PC-9 (cell line): Measurements from ENCODE around the gene LGI4. TPM values are rescaled to one million over a fixed set of nuclear protein-coding genes. Genes with fewer than 3 reads are reported as not detected.

ENCODE experiments used
- BruUV-seq: library from RNA; stranded (reverse); fragments of 400-500 nt; replicated peaks from 2 replicates; lab custom pipeline; 2021; lab: Mats Ljungman, UMichigan
- CTCF ChIA-PET: fragments of 300-600 bp; sonication (Branson Sonifier 250); formaldehyde crosslinking; loops from one replicate; lab custom pipeline; 2022; ENCODE audit warnings: antibody characterized with exemption; lab: Charles Lee
- POLR2A ChIA-PET: fragments of 300-600 bp; sonication (Branson Sonifier 250); formaldehyde crosslinking; loops from one replicate; lab custom pipeline; 2022; ENCODE audit warnings: antibody characterized with exemption; ENCODE audit not compliant: unreplicated experiment; lab: Charles Lee
- DNase-seq, 2 experiments: peaks; one replicate each; pipeline versions ENCODE4 v3.0.0 to v3.0.0-alpha.2; 2015 to 2022; ENCODE audit warnings: mixed read lengths in 1 of 2
- H2AFZ ChIP-seq: fragments of 200-600 bp; sonication (generic); 2 replicates; pipeline ENCODE4 v1.8.1; 2017; ENCODE audit warnings: antibody characterized with exemption
- H3F3A ChIP-seq: fragments of 200-600 bp; sonication (generic); 2 replicates; pipeline ENCODE4 v1.8.1; 2017; ENCODE audit warnings: antibody characterized with exemption, mild to moderate bottlenecking, low read depth; ENCODE audit not compliant: insufficient read depth
- H3K27ac ChIP-seq: fragments of 200-600 bp; sonication (generic); 2 replicates; pipeline ENCODE4 v1.6.1; 2016; ENCODE audit warnings: mixed run types
- H3K27me3 ChIP-seq: fragments of 200-600 bp; sonication (generic); 2 replicates; pipeline ENCODE4 v1.6.1; 2016; ENCODE audit warnings: low read depth, mixed run types; ENCODE audit not compliant: insufficient read depth
- H3K36me3 ChIP-seq: fragments of 200-600 bp; sonication (generic); 2 replicates; pipeline ENCODE4 v1.6.1; 2016; ENCODE audit warnings: low read depth, mixed run types
- H3K4me1 ChIP-seq: fragments of 200-600 bp; sonication (generic); replicated peaks from 2 replicates; pipeline ENCODE4 v1.6.1; 2016; ENCODE audit warnings: mixed run types; ENCODE audit not compliant: insufficient read depth
- H3K4me2 ChIP-seq: fragments of 200-600 bp; sonication (generic); 2 replicates; pipeline ENCODE4 v1.6.1; 2017; ENCODE audit warnings: mixed run types
- H3K4me3 ChIP-seq: fragments of 200-600 bp; sonication (generic); 2 replicates; pipeline ENCODE4 v1.6.1; 2016; ENCODE audit warnings: mixed run types
- H3K79me2 ChIP-seq: fragments of 200-600 bp; sonication (generic); 2 replicates; pipeline ENCODE4 v1.6.1; 2017; ENCODE audit warnings: low read depth, mixed run types
- H3K9me2 ChIP-seq: fragments of 200-600 bp; sonication (generic); 2 replicates; pipeline ENCODE4 v1.8.1; 2017; ENCODE audit warnings: mild to moderate bottlenecking; ENCODE audit not compliant: insufficient read depth
- H3K9me3 ChIP-seq: fragments of 200-600 bp; sonication (generic); 2 replicates; pipeline ENCODE4 v1.8.1; 2016; ENCODE audit warnings: low read depth; ENCODE audit not compliant: insufficient read depth
- H4K20me1 ChIP-seq: fragments of 200-600 bp; sonication (generic); 2 replicates; pipeline ENCODE4 v1.8.1; 2017; ENCODE audit not compliant: insufficient read depth
- EZH2 ChIP-seq: fragments of 200-600 bp; sonication (generic); IDR thresholded peaks from 2 replicates; pipeline ENCODE4 v1.8.0; 2017; ENCODE audit warnings: antibody characterized with exemption, low read depth
- intact Hi-C: fragments of 100-400 bp; cut with micrococcal nuclease; formaldehyde crosslinking; loops from one replicate; pipeline ENCODE4 v1.10.0; 2022; ENCODE audit not compliant: unreplicated experiment
- total RNA-seq: library from RNA; stranded (reverse); gene quantifications from 2 replicates; pipeline ENCODE4 v1.2.3, GENCODE V29; 2021
- TF ChIP-seq, protein P1 (sequence below): fragments of 200-600 bp; sonication (generic); conservative IDR thresholded peaks from 2 replicates; pipeline ENCODE4 v1.6.1; 2017; ENCODE audit warnings: mixed run types, antibody characterized with exemption, mild to moderate bottlenecking, moderate library complexity

LGI4 gene
- total RNA-seq, 1 experiment from 2014 or later = 1.2 TPM

DNA sequence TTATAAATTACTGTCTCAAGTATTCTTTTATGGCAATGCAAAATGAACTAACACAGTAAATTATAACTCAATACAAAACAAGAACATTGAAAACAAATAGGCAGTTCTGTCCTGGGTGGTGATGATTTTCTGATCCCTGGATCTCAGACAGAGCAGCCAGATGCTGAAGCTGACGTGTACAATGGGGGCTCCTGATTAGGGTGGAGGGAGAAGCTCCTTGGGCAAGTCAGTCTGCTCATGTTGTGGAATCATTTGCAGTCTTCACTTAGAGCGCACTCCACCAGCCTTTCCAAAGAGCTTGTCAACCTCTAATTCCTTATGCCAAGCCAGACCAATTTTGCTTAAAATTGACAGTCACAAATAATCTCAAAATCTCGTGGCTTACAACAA lies 41.3 kb upstream of the LGI4 start:
- CTCF ChIA-PET = interaction anchor here (0.6 kb wide), 1 partner anchor 467 kb away, joined by 4 read pairs; no protein-coding TSS in a partner anchor
- no peak for DNase-seq
- Histone ChIP-seq H3K4me1 (peaks cover 25% of the 10 kb centered on the region), H3F3A (peaks cover 49% of the 10 kb centered on the region), H3K79me2 (no peaks in the 10 kb centered on the region), H3K9me3 (no peaks in the 10 kb centered on the region), H3K27me3 (no peaks in the 10 kb centered on the region), H2AFZ (no peak overlapping the region), H3K9me2 (no peaks in the 10 kb centered on the region), H4K20me1 (no peaks in the 10 kb centered on the region), H3K4me2 (peak overlapping the region; percentile 12), H3K36me3 (peaks cover 5% of the 10 kb centered on the region; the same call in 1 of the 2 replicates), H3K4me3 (no peak overlapping the region), H3K27ac (peak overlapping the region; percentile 19; the same call in 1 of the 2 replicates)
- POLR2A ChIA-PET = no interaction called here
- BruUV-seq = no TSS peak
- intact Hi-C loops = no loop called here
- TF ChIP-seq EZH2 = no peak

GRCh38 chr19:35174226-35174625 lies 39.4 kb upstream of the LGI4 start:
- H3K4me2 ChIP-seq = no peak overlapping the region
- ChIA-PET CTCF (no interaction called here), POLR2A (no interaction called here)
- H3K27me3 ChIP-seq = no peaks in the 10 kb centered on the region
- intact Hi-C loops = no loop called here
- BruUV-seq = no TSS peak
- H3K9me2 ChIP-seq = no peaks in the 10 kb centered on the region
- H4K20me1 ChIP-seq = no peaks in the 10 kb centered on the region
- peaks cover 64% of the 10 kb centered on the region for H3F3A ChIP-seq
- H3K4me3 ChIP-seq = no peak overlapping the region
- H2AFZ ChIP-seq = no peak overlapping the region
- H3K9me3 ChIP-seq = no peaks in the 10 kb centered on the region
- H3K36me3 ChIP-seq = peaks cover 19% of the 10 kb centered on the region
- peaks cover 36% of the 10 kb centered on the region for H3K4me1 ChIP-seq
- no peak overlapping the region for H3K27ac ChIP-seq
- no peaks in the 10 kb centered on the region for H3K79me2 ChIP-seq
- DNase-seq = no peak
- no peak for TF ChIP-seq EZH2
- TF ChIP-seq, protein P1, sequence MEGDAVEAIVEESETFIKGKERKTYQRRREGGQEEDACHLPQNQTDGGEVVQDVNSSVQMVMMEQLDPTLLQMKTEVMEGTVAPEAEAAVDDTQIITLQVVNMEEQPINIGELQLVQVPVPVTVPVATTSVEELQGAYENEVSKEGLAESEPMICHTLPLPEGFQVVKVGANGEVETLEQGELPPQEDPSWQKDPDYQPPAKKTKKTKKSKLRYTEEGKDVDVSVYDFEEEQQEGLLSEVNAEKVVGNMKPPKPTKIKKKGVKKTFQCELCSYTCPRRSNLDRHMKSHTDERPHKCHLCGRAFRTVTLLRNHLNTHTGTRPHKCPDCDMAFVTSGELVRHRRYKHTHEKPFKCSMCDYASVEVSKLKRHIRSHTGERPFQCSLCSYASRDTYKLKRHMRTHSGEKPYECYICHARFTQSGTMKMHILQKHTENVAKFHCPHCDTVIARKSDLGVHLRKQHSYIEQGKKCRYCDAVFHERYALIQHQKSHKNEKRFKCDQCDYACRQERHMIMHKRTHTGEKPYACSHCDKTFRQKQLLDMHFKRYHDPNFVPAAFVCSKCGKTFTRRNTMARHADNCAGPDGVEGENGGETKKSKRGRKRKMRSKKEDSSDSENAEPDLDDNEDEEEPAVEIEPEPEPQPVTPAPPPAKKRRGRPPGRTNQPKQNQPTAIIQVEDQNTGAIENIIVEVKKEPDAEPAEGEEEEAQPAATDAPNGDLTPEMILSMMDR = no peak

DNA sequence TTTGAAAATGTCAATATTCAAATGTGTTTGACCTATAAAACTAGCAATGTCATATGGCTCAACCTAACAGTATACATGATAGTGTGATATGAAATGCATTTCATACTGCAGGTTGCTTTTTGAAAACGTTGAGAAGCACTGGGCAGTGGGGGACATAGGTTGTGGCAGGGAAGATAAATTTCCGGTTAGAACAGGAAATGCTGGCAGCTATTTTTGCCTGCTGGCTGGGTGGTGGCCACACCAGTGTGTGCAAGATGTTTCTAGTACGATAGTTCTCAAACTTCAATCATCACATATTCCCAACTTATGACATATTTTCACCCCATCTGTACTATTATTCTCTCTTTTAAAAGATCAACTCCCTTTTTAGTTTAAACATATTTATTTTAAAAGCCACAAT lies 36.9 kb upstream of the LGI4 start:
- BruUV-seq = no TSS peak
- CTCF ChIA-PET = interaction anchor here (0.5 kb wide), 1 partner anchor 116 kb away, joined by 4 read pairs; no protein-coding TSS in a partner anchor

More for the DNA sequence above, 36.9 kb upstream of the LGI4 start:
- Histone ChIP-seq H4K20me1 (no peaks in the 10 kb centered on the region), H3K27me3 (no peaks in the 10 kb centered on the region), H3K4me2 (no peak overlapping the region), H3K4me3 (no peak overlapping the region), H3K9me2 (no peaks in the 10 kb centered on the region), H3K9me3 (no peaks in the 10 kb centered on the region), H3K27ac (peak overlapping the region; percentile 22; the same call in 1 of the 2 replicates), H3K4me1 (peaks cover 56% of the 10 kb centered on the region), H2AFZ (no peak overlapping the region), H3K79me2 (no peaks in the 10 kb centered on the region), H3F3A (peaks cover 89% of the 10 kb centered on the region), H3K36me3 (peaks cover 21% of the 10 kb centered on the region)
- intact Hi-C loops = no loop called here
- DNase-seq = no peak
- TF ChIP-seq, protein P1 = no peak
- TF ChIP-seq EZH2 = no peak
- POLR2A ChIA-PET = no interaction called here
